ENCODE results near the gene PKM. TPM values are rescaled to one million over a fixed set of nuclear protein-coding genes. Genes with fewer than 3 reads are reported as not detected.

Gene PKM
- total and polyA plus RNA-seq, 2 donors (not counting 3 experiments of a cell fraction or from before 2014, with no cell fraction given): 689 to 968 TPM

DNA sequence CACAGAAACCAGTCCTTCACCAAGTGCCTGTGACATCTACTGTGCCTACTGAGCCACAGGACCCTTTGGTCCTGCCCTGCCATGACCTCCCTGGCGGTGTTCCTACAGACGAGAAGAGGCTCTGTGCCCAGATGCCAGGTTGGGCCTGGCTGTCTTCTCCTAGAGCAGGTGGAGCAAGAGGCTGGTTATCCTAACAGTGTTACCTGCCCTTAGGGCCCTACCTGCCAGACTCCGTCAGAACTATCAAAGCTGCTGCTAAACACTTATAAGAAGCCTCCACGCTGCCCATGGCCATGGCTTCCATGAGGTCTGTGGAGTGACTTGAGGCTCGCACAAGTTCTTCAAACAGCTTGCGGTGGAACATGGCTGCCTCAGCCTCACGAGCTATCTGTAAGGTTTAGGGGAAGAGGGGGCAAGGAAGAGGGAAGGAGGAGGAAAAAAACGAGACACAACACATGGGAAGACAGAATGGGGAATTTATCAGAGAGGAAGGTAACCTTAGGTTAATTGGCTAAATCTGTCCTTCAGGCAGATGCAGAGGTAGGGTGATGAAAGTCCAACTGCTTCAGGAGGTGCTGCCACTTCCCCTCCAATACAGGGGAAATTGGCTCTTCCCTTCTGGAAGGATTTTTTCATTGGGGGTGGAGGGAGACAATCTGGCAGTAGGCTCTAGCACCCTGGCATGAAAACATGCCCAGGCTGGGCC lies 28.0 kb downstream of the PKM start:
- Histone ChIP-seq H3K79me2 (ENCODE audit: control insufficient read depth, insufficient read depth, low read length) (peaks cover 4% of the 10 kb centered on the region), H3K4me3 (replicated peaks in 1 of 3; ENCODE audit: insufficient read depth in 1 of 3, low read depth in 1 of 3, low read length in 3 of 3) (no peak overlapping the region), H2AFZ (ENCODE audit: low read depth, low read length) (no peak overlapping the region), H3K27me3 (ENCODE audit: control insufficient read depth in 2 of 2, insufficient read depth in 2 of 2, low read length in 2 of 2) (no peaks in the 10 kb centered on the region), H3K36me3 (ENCODE audit: control insufficient read depth in 2 of 2, extremely low read depth in 1 of 2, insufficient read depth in 2 of 2, low read length in 2 of 2) (peaks cover 56 to 61% of the 10 kb centered on the region in 2 experiments), H3K27ac (ENCODE audit: insufficient read depth, low read depth, low read length) (peak overlapping the region; percentile 36), H3K9me1 (replicated peaks; ENCODE audit: control insufficient read depth, extremely low read depth, insufficient read depth, low read length) (no peaks in the 10 kb centered on the region), H4K20me1 (replicated peaks; ENCODE audit: control insufficient read depth, extremely low read depth, insufficient read depth, low read length) (no peaks in the 10 kb centered on the region), H3K4me2 (ENCODE audit: insufficient read depth, low read length) (no peak overlapping the region), H3K9me3 (replicated peaks; ENCODE audit: control insufficient read depth, insufficient read depth, low read length) (no peaks in the 10 kb centered on the region), H3K4me1 (ENCODE audit: control insufficient read depth, extremely low read depth, insufficient read depth, low read length) (peaks cover 8% of the 10 kb centered on the region), H3K9ac (replicated peaks; ENCODE audit: extremely low read depth, insufficient read depth, low read length) (no peak overlapping the region)
- DNase-seq (ENCODE audit: low read depth, low spot score) (no peak), FAIRE-seq (no peak)
- BruUV-seq (replicated peaks): no TSS peak
- ChIA-PET POLR2A (no interaction called here), CTCF (interaction anchor here (0.9 to 1.9 kb wide), 7 partner anchors 9 to 110 kb away, joined by 3 to 18 read pairs (median 3); no protein-coding TSS in a partner anchor)
- intact Hi-C loops (cut with micrococcal nuclease) (no loop called here), dilution Hi-C loops (cut with MboI; ENCODE audit: extremely low pct_ligation_motif_present, low sequenced_read_pairs) (no loop called here)
- TF ChIP-seq MYC (IDR thresholded peaks at IDR 0.05; ENCODE audit: low read depth, low read length): no peak
- TF ChIP-seq POLR2A (IDR thresholded peaks at IDR 0.05; ENCODE audit: low read depth, low read length): no peak
- TF ChIP-seq, protein P1, sequence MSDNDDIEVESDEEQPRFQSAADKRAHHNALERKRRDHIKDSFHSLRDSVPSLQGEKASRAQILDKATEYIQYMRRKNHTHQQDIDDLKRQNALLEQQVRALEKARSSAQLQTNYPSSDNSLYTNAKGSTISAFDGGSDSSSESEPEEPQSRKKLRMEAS (IDR thresholded peaks at IDR 0.05; ENCODE audit: insufficient read depth, insufficient read length): no peak
- TF ChIP-seq, protein P2, sequence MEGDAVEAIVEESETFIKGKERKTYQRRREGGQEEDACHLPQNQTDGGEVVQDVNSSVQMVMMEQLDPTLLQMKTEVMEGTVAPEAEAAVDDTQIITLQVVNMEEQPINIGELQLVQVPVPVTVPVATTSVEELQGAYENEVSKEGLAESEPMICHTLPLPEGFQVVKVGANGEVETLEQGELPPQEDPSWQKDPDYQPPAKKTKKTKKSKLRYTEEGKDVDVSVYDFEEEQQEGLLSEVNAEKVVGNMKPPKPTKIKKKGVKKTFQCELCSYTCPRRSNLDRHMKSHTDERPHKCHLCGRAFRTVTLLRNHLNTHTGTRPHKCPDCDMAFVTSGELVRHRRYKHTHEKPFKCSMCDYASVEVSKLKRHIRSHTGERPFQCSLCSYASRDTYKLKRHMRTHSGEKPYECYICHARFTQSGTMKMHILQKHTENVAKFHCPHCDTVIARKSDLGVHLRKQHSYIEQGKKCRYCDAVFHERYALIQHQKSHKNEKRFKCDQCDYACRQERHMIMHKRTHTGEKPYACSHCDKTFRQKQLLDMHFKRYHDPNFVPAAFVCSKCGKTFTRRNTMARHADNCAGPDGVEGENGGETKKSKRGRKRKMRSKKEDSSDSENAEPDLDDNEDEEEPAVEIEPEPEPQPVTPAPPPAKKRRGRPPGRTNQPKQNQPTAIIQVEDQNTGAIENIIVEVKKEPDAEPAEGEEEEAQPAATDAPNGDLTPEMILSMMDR (IDR thresholded peaks at IDR 0.05; ENCODE audit: extremely low read depth in 1 of 2, insufficient read depth in 1 of 2, low read depth in 1 of 2, low read length in 2 of 2): no peak
- TF ChIP-seq FOS (IDR thresholded peaks at IDR 0.05; ENCODE audit: borderline replicate concordance, insufficient read depth, low read length): no peak
- TF ChIP-seq JUN (IDR thresholded peaks at IDR 0.05; ENCODE audit: borderline replicate concordance, insufficient read depth, insufficient read length, low read depth): no peak
- TF ChIP-seq POLR2AphosphoS5 (IDR thresholded peaks at IDR 0.05; ENCODE audit: insufficient read depth, low read depth, low read length): no peak
- TF ChIP-seq GATA2 (IDR thresholded peaks at IDR 0.05; ENCODE audit: insufficient read depth, insufficient read length, low read depth, low read length): no peak
- TF ChIP-seq EZH2 (IDR thresholded peaks at IDR 0.05; ENCODE audit: borderline replicate concordance, low read depth, low read length, severe bottlenecking): no peak
